Neuron (in vitro differentiated cells): Measurements from ENCODE around the gene TSEN34.
"Not testable (repeated sequence)": the region's sequence is repeated elsewhere in the genome, so short reads cannot be mapped to it uniquely, and the experiment has no call there.

Experiments
- H2AFZ ChIP-seq: one replicate; pipeline ENCODE4 v1.6.1; 2013; ENCODE audit warnings: low read depth, mild to moderate bottlenecking, inconsistent platforms, low read length, moderate library complexity
- H3K27me3 ChIP-seq: one replicate; pipeline ENCODE4 v1.6.1; 2013; ENCODE audit warnings: low read length; ENCODE audit not compliant: insufficient read depth
- H3K36me3 ChIP-seq: one replicate; pipeline ENCODE4 v1.6.1; 2013; ENCODE audit warnings: low read length; ENCODE audit not compliant: insufficient read depth
- H3K4me1 ChIP-seq: one replicate; pipeline ENCODE4 v1.6.1; 2013; ENCODE audit warnings: low read length; ENCODE audit not compliant: insufficient read depth
- H3K4me3 ChIP-seq: 2 replicates; pipeline ENCODE4 v1.5.1; 2013; ENCODE audit warnings: mild to moderate bottlenecking, low read length, moderate library complexity
- H3K9me3 ChIP-seq: one replicate; pipeline ENCODE4 v1.6.1; 2013; ENCODE audit warnings: low read length

The TSEN34 gene

DNA sequence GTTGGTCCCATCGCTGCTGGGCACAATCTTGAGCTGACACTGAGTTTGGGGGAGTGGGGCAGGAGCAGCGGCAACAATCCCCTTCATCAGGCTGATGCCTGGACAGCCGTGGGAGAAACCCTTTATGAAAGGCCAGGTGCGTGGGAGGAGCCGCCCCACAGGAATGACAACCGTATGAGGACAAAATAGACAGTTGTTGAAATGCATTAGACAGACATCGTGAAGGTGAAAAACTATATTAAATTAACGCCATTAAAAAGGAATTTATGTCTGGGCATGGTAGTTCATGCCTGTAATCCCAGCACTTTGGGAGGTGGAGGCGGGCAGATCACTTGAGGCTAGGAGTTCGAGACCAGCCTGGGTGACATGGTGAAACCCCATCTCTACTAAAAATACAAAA lies 33.5 kb downstream of the TSEN34 start:
- H3K4me3 ChIP-seq, H2AFZ ChIP-seq, H3K4me1 ChIP-seq, H3K9me3 ChIP-seq, H3K27me3 ChIP-seq, H3K36me3 ChIP-seq: not testable (repeated sequence)

DNA sequence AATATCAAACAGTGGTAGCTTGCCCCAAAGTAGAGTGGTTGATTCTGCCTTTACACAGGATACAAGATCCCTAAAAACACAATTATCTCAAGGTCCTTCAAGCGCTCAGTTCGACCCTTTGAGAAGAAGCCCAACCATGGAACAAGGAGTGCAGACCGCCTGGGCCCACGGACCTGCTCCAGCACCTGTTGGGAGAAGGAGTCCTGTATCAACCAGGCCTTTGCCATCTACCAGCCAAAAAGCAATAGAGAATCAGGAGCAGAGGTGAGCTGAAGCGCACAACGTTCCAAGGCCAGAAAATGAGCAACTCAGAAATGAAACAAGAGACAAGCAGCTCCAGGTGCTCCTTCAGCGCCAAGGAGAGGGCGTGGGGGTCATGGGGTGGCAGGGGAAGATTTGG lies 38.0 kb downstream of the TSEN34 start:
- Histone ChIP-seq H3K4me1 (no peaks in the 10 kb centered on the region), H3K9me3 (peaks cover 5% of the 10 kb centered on the region), H3K4me3 (no peak overlapping the region), H3K36me3 (no peaks in the 10 kb centered on the region), H3K27me3 (no peaks in the 10 kb centered on the region), H2AFZ (no peak overlapping the region)

DNA sequence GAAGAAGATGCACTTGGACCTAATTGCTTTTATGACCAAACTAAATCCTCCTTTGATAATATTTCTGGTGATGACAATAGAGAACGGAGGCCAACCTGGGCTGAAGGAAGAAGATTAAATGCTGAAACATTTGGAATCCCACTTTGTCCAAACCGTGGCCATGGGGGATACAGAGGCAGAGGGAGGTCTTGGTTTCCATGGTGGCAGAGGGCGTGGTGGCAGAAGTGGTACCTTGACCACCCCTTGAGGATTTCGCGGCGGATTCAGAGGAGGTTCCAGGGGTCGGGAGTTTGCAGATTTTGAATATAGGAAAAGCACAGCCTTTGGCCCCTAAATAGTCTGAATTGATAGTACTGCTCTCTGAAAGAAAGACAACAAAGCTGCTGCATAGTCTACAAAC lies 38.9 kb downstream of the TSEN34 start:
- Histone ChIP-seq H2AFZ (no peak overlapping the region), H3K4me3 (no peak overlapping the region), H3K27me3 (no peaks in the 10 kb centered on the region), H3K36me3 (no peaks in the 10 kb centered on the region), H3K4me1 (no peaks in the 10 kb centered on the region), H3K9me3 (peaks cover 9% of the 10 kb centered on the region)

DNA sequence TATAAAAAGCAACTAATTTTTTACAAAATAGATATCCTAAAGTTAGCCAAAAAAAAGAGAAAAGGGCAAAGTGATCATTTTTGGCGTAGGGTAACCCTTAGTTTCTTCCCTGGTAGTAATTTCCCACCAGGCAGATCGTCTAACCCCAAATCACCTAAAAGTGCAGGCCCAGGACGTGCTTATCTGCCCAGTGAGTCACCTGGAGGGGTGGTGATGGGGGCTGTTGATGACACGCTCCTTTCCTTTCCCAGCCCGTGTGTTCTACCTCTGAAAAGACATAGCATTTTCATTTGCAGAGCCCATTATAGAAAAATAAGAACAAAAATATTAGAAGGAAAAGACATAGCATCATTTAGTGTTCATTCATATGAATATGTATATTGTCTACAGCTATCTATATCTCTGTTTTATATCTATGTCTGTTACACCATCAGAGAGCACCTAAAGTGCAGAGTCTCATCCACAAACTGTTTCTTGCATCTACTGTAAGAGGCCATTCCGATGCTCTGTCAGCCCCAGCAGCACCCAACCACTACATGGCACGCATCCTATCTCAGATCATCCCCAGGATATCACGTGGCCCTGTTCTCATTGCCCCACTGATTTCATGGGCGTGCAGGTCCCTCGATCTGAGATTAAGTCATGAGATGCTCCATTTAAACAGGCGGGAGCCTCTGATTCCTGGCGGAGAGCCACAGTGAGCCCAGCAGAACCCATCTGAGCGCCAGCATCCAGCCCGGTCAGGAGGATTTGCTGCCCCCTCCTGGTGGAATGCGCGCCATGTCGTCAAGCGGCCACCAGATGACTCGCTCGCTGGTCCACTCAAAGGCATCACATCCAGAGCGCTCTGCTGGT lies 40.2 kb downstream of the TSEN34 start:
- no peaks in the 10 kb centered on the region for H3K27me3 ChIP-seq
- H2AFZ ChIP-seq = no peak overlapping the region
- H3K36me3 ChIP-seq = no peaks in the 10 kb centered on the region
- H3K4me3 ChIP-seq = no peak overlapping the region
- no peaks in the 10 kb centered on the region for H3K4me1 ChIP-seq
- peaks cover 11% of the 10 kb centered on the region for H3K9me3 ChIP-seq

DNA sequence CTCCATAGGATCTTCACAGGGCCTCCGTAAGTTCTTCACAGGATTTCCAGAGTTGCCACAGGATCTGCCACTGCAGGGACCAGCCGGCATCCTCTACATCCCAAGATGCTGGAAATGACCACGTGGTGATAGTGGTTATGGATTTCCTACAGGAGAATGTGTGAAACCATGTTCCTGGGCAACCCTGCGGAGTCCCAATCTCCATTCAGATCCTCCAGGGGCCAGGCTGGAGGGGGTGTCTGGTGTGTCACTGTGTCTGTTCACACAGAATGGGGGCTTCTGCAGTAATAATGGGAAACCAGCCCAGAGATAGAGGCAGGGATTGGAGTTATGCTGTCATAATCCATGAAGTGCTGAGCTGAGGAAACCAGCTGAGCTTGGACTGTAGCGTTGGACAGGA lies 42.8 kb downstream of the TSEN34 start:
- Histone ChIP-seq H2AFZ (no peak overlapping the region), H3K36me3 (no peaks in the 10 kb centered on the region), H3K4me1 (no peaks in the 10 kb centered on the region), H3K4me3 (no peak overlapping the region), H3K27me3 (no peaks in the 10 kb centered on the region), H3K9me3 (peaks cover 11% of the 10 kb centered on the region)

DNA sequence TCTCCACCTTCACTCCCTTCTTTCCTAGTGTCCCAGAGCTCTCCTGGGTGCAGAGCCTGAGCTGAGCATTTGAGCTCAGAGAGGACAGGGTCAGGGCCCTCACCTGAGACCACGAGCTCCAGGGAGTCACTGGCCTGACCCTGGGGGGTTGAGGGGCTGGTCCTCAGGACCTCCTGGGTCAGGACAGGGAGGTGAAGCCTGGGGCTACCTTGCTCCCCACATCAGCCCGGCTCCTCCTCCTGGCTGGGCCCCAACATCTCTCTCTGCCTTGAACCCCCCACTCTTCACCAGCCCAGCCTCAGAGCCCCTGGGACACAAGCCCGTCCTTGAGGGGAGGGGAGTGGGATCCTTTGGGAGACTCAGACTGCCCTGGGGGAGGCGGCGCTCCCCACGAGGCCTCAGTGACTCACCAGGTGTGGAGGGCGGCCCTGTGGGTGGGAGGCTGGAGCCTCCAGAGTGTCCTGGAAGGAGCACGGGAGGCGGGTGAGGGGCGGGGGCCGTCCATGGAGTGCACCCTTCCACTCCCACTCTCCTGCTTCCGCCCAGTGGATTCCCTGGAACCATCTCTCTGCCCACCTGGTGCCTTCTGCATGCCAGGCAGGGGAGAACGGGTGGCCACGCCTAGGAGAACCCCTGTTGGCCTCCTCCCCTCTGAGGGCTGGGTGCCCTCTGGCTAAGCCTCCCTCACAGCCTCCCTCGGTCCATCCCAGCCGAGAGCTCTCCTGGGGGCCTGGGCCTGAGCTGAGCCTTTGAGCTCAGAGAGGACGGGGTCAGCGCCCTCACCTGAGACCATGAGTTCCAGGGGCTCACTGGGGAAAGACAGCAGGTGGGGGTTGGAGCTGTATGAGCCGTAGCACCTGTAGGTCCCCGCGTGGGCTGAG lies 48.6 kb downstream of the TSEN34 start:
- not testable (repeated sequence) for H3K27me3 ChIP-seq, H3K4me1 ChIP-seq, H3K4me3 ChIP-seq, H3K9me3 ChIP-seq, H2AFZ ChIP-seq, H3K36me3 ChIP-seq

DNA sequence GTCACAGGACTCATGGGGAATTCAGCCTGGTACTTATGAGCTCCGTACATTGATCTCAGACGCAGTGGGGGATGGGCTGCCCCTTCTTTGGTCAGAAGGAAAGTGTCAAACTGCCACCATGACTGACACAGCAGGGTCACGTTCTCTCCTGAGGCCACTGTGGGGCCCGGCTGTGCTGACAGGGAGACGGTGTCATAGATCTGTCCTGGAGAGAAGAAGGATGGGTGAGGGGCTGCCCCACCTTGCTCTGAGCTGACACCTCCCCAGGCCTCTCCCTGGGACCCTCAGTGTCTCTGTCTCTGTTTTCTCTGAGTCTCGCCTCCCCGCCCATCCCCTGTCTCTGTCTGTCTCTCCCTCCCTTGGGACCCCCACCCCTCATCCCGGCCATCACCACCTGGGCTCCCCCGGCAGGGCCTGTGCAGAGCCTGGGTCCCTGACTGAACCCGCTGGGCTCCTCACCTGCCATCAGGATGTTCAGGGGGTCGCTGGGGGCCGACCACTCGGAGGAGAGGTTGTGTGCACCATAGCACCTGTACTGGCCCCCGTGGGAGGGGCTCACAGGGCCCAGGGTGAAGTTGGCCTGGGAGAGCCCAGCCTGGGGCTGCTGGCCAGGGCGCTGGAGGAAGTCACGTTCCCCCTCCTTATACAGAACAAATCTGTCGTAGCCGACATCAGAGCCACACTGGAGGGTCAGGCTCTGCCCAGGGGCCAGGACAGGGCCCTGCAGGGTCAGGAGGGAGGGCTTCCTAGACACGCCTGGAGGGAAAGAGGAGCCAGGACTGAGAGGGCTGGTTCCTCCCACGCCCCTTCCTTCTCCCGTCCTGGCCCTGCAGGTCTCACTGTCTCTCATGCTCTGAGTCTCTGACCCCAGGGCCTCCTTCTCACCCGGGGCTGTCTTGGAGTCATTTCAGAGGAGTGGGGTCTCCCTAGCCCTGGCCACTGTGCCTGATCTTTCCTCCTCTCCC lies 49.5 kb downstream of the TSEN34 start:
- not testable (repeated sequence) for H3K4me1 ChIP-seq, H3K36me3 ChIP-seq, H2AFZ ChIP-seq, H3K27me3 ChIP-seq, H3K4me3 ChIP-seq, H3K9me3 ChIP-seq

DNA sequence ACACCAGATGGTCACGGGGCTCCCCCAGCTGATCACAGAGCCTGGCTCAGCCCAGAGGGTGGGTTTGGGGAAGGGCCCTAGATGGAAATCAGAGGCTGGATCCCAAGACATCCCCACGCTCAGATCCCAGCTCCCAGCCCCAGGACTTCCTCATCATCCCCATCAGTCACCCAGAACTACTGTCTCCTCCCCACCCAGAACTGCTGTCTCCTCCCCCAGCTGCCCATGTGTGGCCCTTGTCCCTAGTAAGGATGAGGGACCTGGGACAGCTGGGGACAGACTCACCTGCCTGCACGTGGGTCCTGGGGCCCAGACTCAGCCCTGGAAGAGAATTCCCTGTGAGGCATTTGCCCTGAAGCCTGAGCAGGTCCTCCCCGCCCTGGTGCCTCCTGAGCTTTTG lies 51.1 kb downstream of the TSEN34 start:
- H3K27me3 ChIP-seq, H3K36me3 ChIP-seq: not testable (repeated sequence)

DNA sequence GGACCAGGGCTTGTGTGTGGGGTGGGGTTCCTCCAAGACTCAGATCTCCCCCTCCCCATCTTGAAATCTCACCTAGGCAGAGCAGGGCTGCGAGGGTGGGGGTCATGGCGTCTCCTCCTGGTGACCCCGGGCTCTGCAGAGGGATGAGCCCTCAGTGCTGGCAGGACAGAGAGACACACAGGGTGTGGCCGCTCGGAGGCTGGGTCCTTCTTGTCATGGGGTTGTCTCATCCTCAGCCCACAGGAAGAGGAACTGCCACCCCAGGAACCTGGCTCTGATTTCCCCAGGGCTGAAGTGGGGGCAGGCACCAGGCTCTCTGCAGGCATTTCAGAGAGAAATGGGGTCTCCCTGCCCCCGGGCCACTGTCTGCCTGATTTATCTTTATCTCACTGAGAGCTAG lies 51.5 kb downstream of the TSEN34 start, which contains the start of gene LILRA6:
LILRA6 (minus strand) TSS at position 145 of the 400 bp plus-strand sequence.
- H3K9me3 ChIP-seq, H3K27me3 ChIP-seq, H3K36me3 ChIP-seq, H2AFZ ChIP-seq, H3K4me3 ChIP-seq, H3K4me1 ChIP-seq: not testable (repeated sequence)

More for the DNA sequence above, 51.1 kb downstream of the TSEN34 start:
- H2AFZ ChIP-seq, H3K4me3 ChIP-seq, H3K9me3 ChIP-seq, H3K4me1 ChIP-seq: not testable (repeated sequence)

DNA sequence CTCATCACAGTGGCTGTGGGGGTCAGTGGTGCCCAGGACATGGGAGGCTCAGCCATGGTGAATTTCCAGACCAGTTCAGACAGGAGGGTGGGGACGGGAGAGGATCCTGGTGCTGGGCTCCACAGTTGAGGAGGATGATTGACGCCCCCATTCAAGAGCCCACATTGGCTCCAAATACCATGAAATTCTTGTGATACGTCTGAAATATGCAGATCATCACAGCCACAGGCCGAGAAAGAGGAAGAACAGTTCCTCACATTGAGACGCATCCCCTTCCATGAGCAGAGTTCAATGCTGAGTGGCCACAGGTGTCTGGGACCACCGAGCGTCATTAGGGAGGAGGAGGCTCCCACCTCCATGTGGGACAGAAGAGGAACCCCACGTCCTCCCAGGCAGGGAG lies 52.7 kb downstream of the TSEN34 start:
- not testable (repeated sequence) for H3K9me3 ChIP-seq, H2AFZ ChIP-seq, H3K36me3 ChIP-seq, H3K27me3 ChIP-seq, H3K4me1 ChIP-seq, H3K4me3 ChIP-seq
